ENCODE results near the gene CCDC137.
A peak's percentile ranks its signal among the peaks of the same experiment; 100 is the strongest.

The CCDC137 gene

GRCh38 chr17:81711814-81712467 lies 45.4 kb downstream of the CCDC137 start, which contains the start of gene SLC25A10:
Gene SLC25A10, plus strand, starts transcription at chr17:81712284. Its CDS starts 143 bp downstream, at chr17:81712427.
- DNase-seq (ENCODE audit: low read depth in 1 of 2, low spot score in 1 of 2): peak; percentile 83 to 91
- peak within 1 kb of the TSS; percentile 91 for H3K27ac ChIP-seq (replicated peaks)
- H3K27me3 ChIP-seq (ENCODE audit: insufficient read depth, poor library complexity, severe bottlenecking): no peaks in the 10 kb centered on the region

GRCh38 chr17:81712468-81713003 lies 46.0 kb downstream of the CCDC137 start:
- Histone ChIP-seq H3K4me3 (replicated peaks; ENCODE audit: insufficient read depth, low read length) (peak overlapping the region; percentile 78), H3K27ac (replicated peaks) (peak overlapping the region; percentile 80), H3K27me3 (ENCODE audit: insufficient read depth, poor library complexity, severe bottlenecking) (no peaks in the 10 kb centered on the region)
- no peak for TF ChIP-seq SPI1 (IDR thresholded peaks at IDR 0.05; ENCODE audit: borderline replicate concordance, low read depth)
- TF ChIP-seq POLR2AphosphoS5 (IDR thresholded peaks at IDR 0.05; ENCODE audit: low read depth): peak; percentile 8; the same call in 1 of the 2 replicates
- no peak for DNase-seq (ENCODE audit: low read depth in 1 of 2, low spot score in 1 of 2)

More at GRCh38 chr17:81711814-81712467, 45.4 kb downstream of the CCDC137 start, which contains the start of gene SLC25A10:
- TF ChIP-seq GABPA (IDR thresholded peaks at IDR 0.05; ENCODE audit: low read depth) (no peak), POLR2AphosphoS5 (IDR thresholded peaks at IDR 0.05; ENCODE audit: low read depth) (peak; percentile 73)
- peak within 1 kb of the TSS; percentile 78 for H3K4me3 ChIP-seq (replicated peaks; ENCODE audit: insufficient read depth, low read length)

GRCh38 chr17:81713004-81713555 lies 46.5 kb downstream of the CCDC137 start:
- no peak for TF ChIP-seq SPI1 (IDR thresholded peaks at IDR 0.05; ENCODE audit: borderline replicate concordance, low read depth)
- TF ChIP-seq CTCF (IDR thresholded peaks at IDR 0.05; ENCODE audit: insufficient read depth, low read length): no peak
- no peak for TF ChIP-seq POLR2AphosphoS5 (IDR thresholded peaks at IDR 0.05; ENCODE audit: low read depth)
- TF ChIP-seq GABPA (IDR thresholded peaks at IDR 0.05; ENCODE audit: low read depth): no peak
- TF ChIP-seq REST (IDR thresholded peaks at IDR 0.05; ENCODE audit: insufficient replicate concordance, low read depth): no peak
- H3K27me3 ChIP-seq (ENCODE audit: insufficient read depth, poor library complexity, severe bottlenecking): no peaks in the 10 kb centered on the region
- peak overlapping the region; percentile 78 for H3K4me3 ChIP-seq (replicated peaks; ENCODE audit: insufficient read depth, low read length)
- no peak for DNase-seq (ENCODE audit: low read depth in 1 of 2, low spot score in 1 of 2)
- peak overlapping the region; percentile 80 for H3K27ac ChIP-seq (replicated peaks)

GRCh38 chr17:81713556-81714411 lies 47.2 kb downstream of the CCDC137 start:
- Histone ChIP-seq H3K27ac (replicated peaks) (peak overlapping the region; percentile 80), H3K4me3 (replicated peaks; ENCODE audit: insufficient read depth, low read length) (peak overlapping the region; percentile 78), H3K27me3 (ENCODE audit: insufficient read depth, poor library complexity, severe bottlenecking) (no peaks in the 10 kb centered on the region)
- TF ChIP-seq REST (IDR thresholded peaks at IDR 0.05; ENCODE audit: insufficient replicate concordance, low read depth) (no peak), POLR2AphosphoS5 (IDR thresholded peaks at IDR 0.05; ENCODE audit: low read depth) (peak; percentile 18; the same call in 1 of the 2 replicates)
- no peak for DNase-seq (ENCODE audit: low read depth in 1 of 2, low spot score in 1 of 2)
